Omental fat pad (tissue), 4 donors: ENCODE measurements around the gene EFNB1. TPM values are rescaled to one million over a fixed set of nuclear protein-coding genes. Genes with fewer than 3 reads are reported as not detected.

Experiments used
- ATAC-seq: fragments of 150-250 bp; one replicate; pipeline ENCODE4 v1.9.1; 2016; ENCODE audit warnings: mild to moderate bottlenecking, moderate library complexity; ENCODE audit not compliant: low FRiP score
- DNase-seq: peaks from one replicate; pipeline ENCODE4 v3.0.0-alpha.2; 2019; ENCODE audit warnings: low spot score
- total RNA-seq, 4 donors: library from RNA; depleted of rRNA; stranded (reverse); fragments of >200 nt; gene quantifications; one replicate each; pipeline ENCODE4 v1.1.0, GENCODE V29; 2016
- TF ChIP-seq, protein P1 (sequence below), 3 donors: fragments of 450-650 bp; IDR thresholded peaks; one replicate each; pipeline ENCODE4 v1.5.1; 2016 to 2017; ENCODE audit warnings: antibody characterized with exemption in 3 of 3, mild to moderate bottlenecking in 3 of 3, moderate library complexity in 2 of 3

EFNB1 gene
- total RNA-seq, 4 donors from 2014 or later = 46.4 to 108 (median 78.5) TPM

DNA sequence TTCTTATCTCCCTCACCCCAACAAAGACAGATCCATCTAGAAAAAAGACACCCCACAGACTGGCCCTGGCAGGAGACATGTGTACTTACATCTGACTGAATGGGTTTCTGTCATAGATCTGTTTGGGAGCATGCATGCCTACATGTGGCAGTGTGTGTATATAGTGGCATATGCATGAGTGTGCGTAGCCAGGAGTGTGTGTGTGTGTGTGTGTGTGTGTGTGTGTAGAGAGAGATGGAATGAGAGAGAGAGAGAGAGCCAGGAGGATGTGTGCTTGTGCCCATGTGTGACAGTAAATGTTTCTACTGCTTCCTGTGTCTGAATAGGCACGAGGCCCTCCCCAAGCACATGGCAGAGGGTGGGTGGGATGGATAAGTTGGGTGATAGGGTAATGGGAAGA is 37.1 kb downstream of the EFNB1 start:
- no peak for ATAC-seq
- TF ChIP-seq, protein P1, sequence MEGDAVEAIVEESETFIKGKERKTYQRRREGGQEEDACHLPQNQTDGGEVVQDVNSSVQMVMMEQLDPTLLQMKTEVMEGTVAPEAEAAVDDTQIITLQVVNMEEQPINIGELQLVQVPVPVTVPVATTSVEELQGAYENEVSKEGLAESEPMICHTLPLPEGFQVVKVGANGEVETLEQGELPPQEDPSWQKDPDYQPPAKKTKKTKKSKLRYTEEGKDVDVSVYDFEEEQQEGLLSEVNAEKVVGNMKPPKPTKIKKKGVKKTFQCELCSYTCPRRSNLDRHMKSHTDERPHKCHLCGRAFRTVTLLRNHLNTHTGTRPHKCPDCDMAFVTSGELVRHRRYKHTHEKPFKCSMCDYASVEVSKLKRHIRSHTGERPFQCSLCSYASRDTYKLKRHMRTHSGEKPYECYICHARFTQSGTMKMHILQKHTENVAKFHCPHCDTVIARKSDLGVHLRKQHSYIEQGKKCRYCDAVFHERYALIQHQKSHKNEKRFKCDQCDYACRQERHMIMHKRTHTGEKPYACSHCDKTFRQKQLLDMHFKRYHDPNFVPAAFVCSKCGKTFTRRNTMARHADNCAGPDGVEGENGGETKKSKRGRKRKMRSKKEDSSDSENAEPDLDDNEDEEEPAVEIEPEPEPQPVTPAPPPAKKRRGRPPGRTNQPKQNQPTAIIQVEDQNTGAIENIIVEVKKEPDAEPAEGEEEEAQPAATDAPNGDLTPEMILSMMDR (IDR thresholded peaks at IDR 0.05) = no peak
- DNase-seq = no peak

GRCh38 chrX:68867458-68868112 is 38.8 kb downstream of the EFNB1 start:
- DNase-seq (no peak), ATAC-seq (no peak)
- TF ChIP-seq, protein P1 (IDR thresholded peaks at IDR 0.05) = no peak

DNA sequence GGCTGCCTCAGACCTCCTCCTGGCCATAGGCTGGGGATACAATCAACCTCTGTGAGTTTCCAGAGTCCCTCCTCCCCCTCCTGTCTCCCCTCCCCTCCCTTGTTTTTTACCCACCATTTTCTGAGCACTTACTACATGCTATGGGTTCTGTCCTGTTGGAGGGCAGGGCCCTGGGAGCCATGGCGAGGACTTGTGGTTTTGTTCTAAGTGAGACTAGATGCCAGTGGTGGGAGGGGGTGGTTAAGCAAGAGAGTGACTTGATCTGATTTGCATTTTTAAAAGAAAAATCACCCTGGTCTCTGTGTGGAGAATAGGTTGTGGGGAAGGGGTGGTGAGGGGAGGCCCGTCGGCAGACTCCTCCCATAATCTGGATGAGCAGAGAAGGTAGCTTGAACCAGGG is 39.5 kb downstream of the EFNB1 start:
- no peak for DNase-seq
- TF ChIP-seq, protein P1 (IDR thresholded peaks at IDR 0.05) = no peak
- no peak for ATAC-seq

DNA sequence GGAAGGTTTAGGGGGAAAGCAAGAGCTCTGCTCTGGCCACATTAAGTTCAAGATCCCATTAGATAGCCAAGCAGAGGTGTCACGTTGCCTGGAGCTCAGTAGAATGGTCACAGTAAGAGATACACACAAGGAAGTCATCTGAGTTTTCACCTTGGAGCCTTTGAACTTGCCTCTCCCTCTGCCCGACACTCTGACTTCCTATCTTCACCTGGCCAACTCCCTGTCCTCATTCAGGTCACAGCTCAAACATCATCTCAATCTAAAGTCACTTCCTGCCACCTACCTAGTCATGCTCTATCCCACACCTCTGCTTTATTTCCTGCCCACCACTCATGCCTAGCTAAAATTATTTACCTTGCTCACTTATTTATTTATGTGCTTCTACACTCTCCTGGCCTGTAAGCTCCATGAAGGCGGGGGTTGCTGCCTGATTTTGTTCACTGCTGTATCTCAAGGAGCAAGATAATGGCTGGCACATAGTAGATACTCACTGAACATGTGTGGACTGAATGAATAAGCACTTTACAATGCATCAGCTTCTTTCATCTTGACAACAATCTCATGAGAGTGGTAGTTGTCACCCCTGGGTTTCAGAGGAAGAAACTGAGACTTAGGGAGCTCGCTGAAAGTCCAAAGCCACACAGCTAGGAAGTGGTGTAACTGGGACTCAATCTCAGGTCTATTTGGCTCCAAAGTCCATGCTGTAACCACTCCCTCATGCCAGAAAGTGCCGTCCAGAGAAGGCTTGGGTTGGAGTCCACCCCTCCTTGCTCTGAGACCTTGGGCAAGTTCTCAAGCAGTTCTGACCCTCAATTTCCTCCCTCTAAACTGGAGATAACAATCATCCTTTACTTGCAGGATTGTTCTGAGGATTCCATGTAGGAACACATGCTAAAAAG is 40.3 kb downstream of the EFNB1 start:
- ATAC-seq = no peak

GRCh38 chrX:68870357-68870756 is 41.5 kb downstream of the EFNB1 start:
- TF ChIP-seq, protein P1 (IDR thresholded peaks at IDR 0.05) = no peak
- ATAC-seq (no peak), DNase-seq (no peak)

More for the DNA sequence above, 40.3 kb downstream of the EFNB1 start:
- TF ChIP-seq, protein P1 (IDR thresholded peaks at IDR 0.05) = no peak
- DNase-seq = no peak

DNA sequence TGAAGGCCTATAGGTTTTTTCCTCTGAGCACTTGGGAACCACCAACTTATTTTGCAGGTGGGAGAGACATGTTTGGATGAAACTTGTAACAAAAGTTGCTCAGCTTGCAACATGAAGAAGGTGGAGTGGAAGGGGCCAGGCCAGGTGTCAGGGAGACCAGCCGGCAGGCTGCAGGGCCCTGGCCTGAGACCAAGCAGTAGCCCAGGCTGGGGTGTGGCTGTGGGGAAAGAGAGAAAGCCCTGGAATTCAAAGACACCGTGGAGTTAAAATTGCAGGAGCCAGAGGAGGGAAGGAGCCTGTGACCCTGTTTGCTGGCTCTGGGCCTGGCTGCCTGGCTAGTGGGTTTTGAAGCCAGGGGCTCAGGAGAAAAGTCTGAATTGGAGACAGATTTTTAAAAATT is 43.4 kb downstream of the EFNB1 start:
- DNase-seq (no peak), ATAC-seq (no peak)
- TF ChIP-seq, protein P1 (IDR thresholded peaks at IDR 0.05) = no peak
